IMR-90 (cell line): ENCODE data around the gene OTUD4. TPM values are rescaled to one million over a fixed set of nuclear protein-coding genes. Genes with fewer than 3 reads are reported as not detected.

Experiments used
- ATAC-seq: fragments of 200-7000 bp; cut with Tn5 transposase; 2 replicates; pipeline ENCODE4 v1.9.1; 2020; ENCODE audit warnings: low read depth, mild to moderate bottlenecking, moderate library complexity
- BruUV-seq: library from RNA; stranded (reverse); fragments of 400-500 nt; replicated peaks from 2 replicates; lab custom pipeline; 2021; lab: Mats Ljungman, UMichigan
- CTCF ChIA-PET: fragments of 300-600 bp; formaldehyde crosslinking; extraction: SDS; loops from one replicate; lab custom pipeline; 2021; ENCODE audit warnings: antibody characterized with exemption; lab: Yijun Ruan, JAX
- POLR2A ChIA-PET: fragments of 300-600 bp; sonication (Branson Sonifier 250); formaldehyde crosslinking; loops from one replicate; lab custom pipeline; 2022; ENCODE audit warnings: antibody characterized with exemption; ENCODE audit not compliant: unreplicated experiment; lab: Charles Lee
- DNase-seq: peaks from one replicate; pipeline ENCODE4 v3.0.0; 2013
- H2AFZ ChIP-seq: replicated peaks from 2 replicates; pipeline ENCODE3; 2013; ENCODE audit warnings: low read length, mild to moderate bottlenecking; ENCODE audit not compliant: poor library complexity
- H2AK5ac ChIP-seq: 2 replicates; pipeline ENCODE4 v1.6.1; 2013; ENCODE audit warnings: low read depth, low read length, inconsistent platforms
- H2AK9ac ChIP-seq: replicated peaks from 2 replicates; pipeline ENCODE3; 2013; ENCODE audit warnings: mild to moderate bottlenecking, low read depth, low read length, moderate library complexity; ENCODE audit not compliant: poor library complexity
- H2BK120ac ChIP-seq: 2 replicates; pipeline ENCODE4 v1.6.1; 2013; ENCODE audit warnings: low read depth, low read length, inconsistent platforms
- H2BK15ac ChIP-seq: 3 replicates; pipeline ENCODE4 v1.6.1; 2013; ENCODE audit warnings: low read depth, low read length, inconsistent platforms
- H2BK20ac ChIP-seq: 2 replicates; pipeline ENCODE4 v1.6.1; 2013; ENCODE audit warnings: low read depth, mild to moderate bottlenecking, inconsistent platforms, low read length, moderate library complexity
- H2BK5ac ChIP-seq: 2 replicates; pipeline ENCODE4 v1.6.1; 2013; ENCODE audit warnings: mild to moderate bottlenecking, low read depth, low read length, inconsistent platforms; ENCODE audit not compliant: poor library complexity, severe bottlenecking
- H3K14ac ChIP-seq: replicated peaks from 2 replicates; pipeline ENCODE4 v1.6.1; 2013; ENCODE audit warnings: low read depth, low read length, inconsistent platforms
- H3K18ac ChIP-seq: 2 replicates; pipeline ENCODE4 v1.6.1; 2013; ENCODE audit warnings: low read depth, low read length, control low read depth
- H3K23ac ChIP-seq: 2 replicates; pipeline ENCODE4 v1.6.1; 2013; ENCODE audit warnings: low read depth, low read length, inconsistent platforms
- H3K27ac ChIP-seq: 2 replicates; pipeline ENCODE4 v1.5.1; 2013; ENCODE audit warnings: mild to moderate bottlenecking, control low read depth, low read length; ENCODE audit not compliant: insufficient read depth
- H3K27me3 ChIP-seq: 2 replicates; pipeline ENCODE4 v1.6.1; 2013; ENCODE audit warnings: low read length; ENCODE audit not compliant: control insufficient read depth, insufficient read depth
- H3K36me3 ChIP-seq: 2 replicates; pipeline ENCODE4 v1.6.1; 2013; ENCODE audit warnings: low read length, mixed read lengths; ENCODE audit not compliant: control insufficient read depth, insufficient read depth
- H3K4ac ChIP-seq: 2 replicates; pipeline ENCODE4 v1.6.1; 2013; ENCODE audit warnings: low read depth, low read length, inconsistent platforms
- H3K4me1 ChIP-seq: 2 replicates; pipeline ENCODE4 v1.6.1; 2013; ENCODE audit warnings: low read length, mixed read lengths; ENCODE audit not compliant: control insufficient read depth, insufficient read depth
- H3K4me2 ChIP-seq: 2 replicates; pipeline ENCODE4 v1.6.1; 2013; ENCODE audit warnings: low read depth, mild to moderate bottlenecking, control low read depth, low read length, moderate library complexity
- H3K4me3 ChIP-seq: 2 replicates; pipeline ENCODE4 v1.5.1; 2013; ENCODE audit warnings: low read depth, mild to moderate bottlenecking, control low read depth, low read length, moderate library complexity; ENCODE audit not compliant: insufficient read depth
- H3K56ac ChIP-seq: 2 replicates; pipeline ENCODE4 v1.6.1; 2013; ENCODE audit warnings: low read length, inconsistent platforms; ENCODE audit not compliant: insufficient read depth; ENCODE audit errors: extremely low read depth
- H3K79me1 ChIP-seq, 2 experiments: 2 replicates each; pipeline ENCODE4 v1.6.1; 2013; ENCODE audit warnings: low read length in 2 of 2, inconsistent platforms in 1 of 2, low read depth in 1 of 2
- H3K9ac ChIP-seq: 2 replicates; pipeline ENCODE4 v1.6.1; 2013; ENCODE audit warnings: low read depth, low read length, control low read depth
- H3K9me1 ChIP-seq: 2 replicates; pipeline ENCODE4 v1.6.1; 2013; ENCODE audit warnings: low read length, inconsistent platforms; ENCODE audit not compliant: insufficient read depth
- H3K9me3 ChIP-seq: 2 replicates; pipeline ENCODE4 v1.6.1; 2013; ENCODE audit warnings: low read length; ENCODE audit not compliant: control insufficient read depth, insufficient read depth
- H4K20me1 ChIP-seq: 2 replicates; pipeline ENCODE4 v1.6.1; 2013; ENCODE audit warnings: low read length, inconsistent platforms; ENCODE audit not compliant: insufficient read depth
- H4K5ac ChIP-seq: 2 replicates; pipeline ENCODE4 v1.6.1; 2013; ENCODE audit warnings: mild to moderate bottlenecking, low read depth, low read length, control low read depth
- H4K8ac ChIP-seq, 2 experiments: 2 replicates each; pipeline ENCODE4 v1.6.1; 2013; ENCODE audit warnings: low read depth in 2 of 2, low read length in 2 of 2, control low read depth in 1 of 2, inconsistent platforms in 1 of 2
- H4K91ac ChIP-seq: 2 replicates; pipeline ENCODE4 v1.6.1; 2013; ENCODE audit warnings: low read depth, low read length, inconsistent platforms; ENCODE audit not compliant: insufficient read depth
- CEBPB ChIP-seq: IDR thresholded peaks from 2 replicates; pipeline ENCODE4 v1.6.1; 2012; ENCODE audit warnings: low read depth, low read length, improper control_type of control experiment
- CHD1 ChIP-seq: IDR thresholded peaks from 2 replicates; pipeline ENCODE4 v1.6.1; 2012; ENCODE audit warnings: low read depth, low read length, improper control_type of control experiment
- MAFK ChIP-seq: IDR thresholded peaks from 2 replicates; pipeline ENCODE4 v1.6.1; 2012; ENCODE audit warnings: low read depth, low read length, improper control_type of control experiment
- MAZ ChIP-seq: IDR thresholded peaks from 2 replicates; pipeline ENCODE4 v1.6.1; 2012; ENCODE audit warnings: low read depth, mild to moderate bottlenecking, low read length, improper control_type of control experiment, moderate library complexity, borderline replicate concordance
- MXI1 ChIP-seq: IDR thresholded peaks from 2 replicates; pipeline ENCODE4 v1.6.1; 2012; ENCODE audit warnings: low read depth, mild to moderate bottlenecking, low read length, moderate library complexity, borderline replicate concordance
- NFE2L2 ChIP-seq: fragments of 150-350 bp; IDR thresholded peaks from 2 replicates; pipeline ENCODE4 v1.6.1; 2016; ENCODE audit warnings: low read depth, mild to moderate bottlenecking, low read length
- POLR2A ChIP-seq: IDR thresholded peaks from 2 replicates; pipeline ENCODE4 v1.6.1; 2012; ENCODE audit warnings: mild to moderate bottlenecking, low read depth, low read length
- RFX5 ChIP-seq: IDR thresholded peaks from 2 replicates; pipeline ENCODE4 v1.8.0; 2012; ENCODE audit warnings: low read depth, mild to moderate bottlenecking, low read length, moderate library complexity
- SMC3 ChIP-seq: fragments of 150-350 bp; IDR thresholded peaks from 2 replicates; pipeline ENCODE4 v1.6.1; 2016; ENCODE audit warnings: low read depth, mild to moderate bottlenecking, antibody characterized with exemption, low read length, moderate library complexity
- WGBS, 2 experiments: methylation state at CpG; one replicate each; pipeline versions ENCODE4 v1.1.5 to v1.1.7; 2013; ENCODE audit warnings: missing lambda C conversion rate in 2 of 2; ENCODE audit not compliant: insufficient read length in 1 of 2; ENCODE audit errors: extremely low coverage in 2 of 2; 5-methylcytosine and 5-hydroxymethylcytosine counted together
- dilution Hi-C: fragments of 300-500 bp; cut with HindIII; formaldehyde crosslinking; loops from one replicate; pipeline ENCODE4 v1.14.3; 2018; ENCODE audit warnings: low sequenced_read_pairs; ENCODE audit not compliant: unreplicated experiment
- in situ Hi-C: fragments of 300-500 bp; cut with MboI; formaldehyde crosslinking; loops from 3 replicates; pipeline ENCODE4 v1.14.3; 2019; ENCODE audit warnings: low sequenced_read_pairs, inconsistent platforms, mixed read lengths
- intact Hi-C: fragments of 100-400 bp; cut with micrococcal nuclease; formaldehyde crosslinking; loops from 2 replicates; pipeline ENCODE4 v1.10.0; 2022
- polyA plus RNA-seq, 3 experiments: library from polyadenylated mRNA; depleted of rRNA; stranded (reverse); fragments of >200 nt; gene quantifications; 2 replicates each; pipeline ENCODE4 v1.2.3, GENCODE V29; 2012; ENCODE audit warnings: low replicate concordance in 1 of 3
- total RNA-seq: library from RNA; depleted of rRNA; stranded (reverse); fragments of >200 nt; gene quantifications from 2 replicates; pipeline ENCODE4 v1.2.3, GENCODE V29; 2012
- TF ChIP-seq, protein P1 (sequence below): fragments of 150-350 bp; IDR thresholded peaks from 2 replicates; pipeline ENCODE4 v1.6.1; 2016; ENCODE audit warnings: low read depth, mild to moderate bottlenecking, low read length, moderate library complexity, borderline replicate concordance
- TF ChIP-seq, protein P2 (sequence below): conservative IDR thresholded peaks from 2 replicates; pipeline ENCODE4 v1.5.1; 2012; ENCODE audit warnings: mild to moderate bottlenecking, low read depth, low read length, improper control_type of control experiment

The OTUD4 gene
- total and polyA plus RNA-seq, 2 of the 4 experiments (the other 2 are of a cell fraction) = 11.0 to 12.4 TPM

DNA sequence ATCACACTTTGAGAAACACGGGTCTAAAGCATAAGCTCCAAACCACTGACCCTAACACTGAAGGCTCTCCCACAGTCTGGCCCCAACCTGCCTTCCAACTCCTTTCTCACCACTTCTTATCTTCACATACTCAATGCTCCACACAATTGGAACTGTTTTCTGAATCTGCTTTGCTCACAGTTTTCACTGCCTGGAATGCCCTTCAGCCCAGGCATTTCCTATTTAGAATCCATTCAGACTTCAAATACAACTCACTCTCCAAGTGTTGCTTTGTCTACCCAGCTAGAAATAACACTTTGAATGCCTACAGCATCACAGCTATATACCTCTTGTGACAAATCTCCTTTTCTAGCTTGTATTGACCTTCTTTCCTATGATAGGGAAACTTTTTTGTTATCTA lies 10.2 kb downstream of the OTUD4 start:
- no TSS peak for BruUV-seq
- H3K9me1 ChIP-seq = peaks cover 8% of the 10 kb centered on the region; the same call in 1 of the 2 replicates
- H3K4me1 ChIP-seq = peaks cover 6% of the 10 kb centered on the region
- H3K4me3 ChIP-seq = no peak overlapping the region
- intact Hi-C loops (loop anchor here (1.0 to 10.0 kb wide), 2 partner anchors 8 to 635 kb away; no protein-coding TSS in a partner anchor), in situ Hi-C loops (no loop called here), dilution Hi-C loops (no loop called here)
- TF ChIP-seq SMC3 (no peak), NFE2L2 (no peak), MAZ (no peak), CHD1 (no peak), MAFK (no peak), RFX5 (no peak), CEBPB (no peak), MXI1 (no peak), POLR2A (no peak)
- TF ChIP-seq, protein P1, sequence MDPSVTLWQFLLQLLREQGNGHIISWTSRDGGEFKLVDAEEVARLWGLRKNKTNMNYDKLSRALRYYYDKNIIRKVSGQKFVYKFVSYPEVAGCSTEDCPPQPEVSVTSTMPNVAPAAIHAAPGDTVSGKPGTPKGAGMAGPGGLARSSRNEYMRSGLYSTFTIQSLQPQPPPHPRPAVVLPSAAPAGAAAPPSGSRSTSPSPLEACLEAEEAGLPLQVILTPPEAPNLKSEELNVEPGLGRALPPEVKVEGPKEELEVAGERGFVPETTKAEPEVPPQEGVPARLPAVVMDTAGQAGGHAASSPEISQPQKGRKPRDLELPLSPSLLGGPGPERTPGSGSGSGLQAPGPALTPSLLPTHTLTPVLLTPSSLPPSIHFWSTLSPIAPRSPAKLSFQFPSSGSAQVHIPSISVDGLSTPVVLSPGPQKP = no peak
- TF ChIP-seq, protein P2, sequence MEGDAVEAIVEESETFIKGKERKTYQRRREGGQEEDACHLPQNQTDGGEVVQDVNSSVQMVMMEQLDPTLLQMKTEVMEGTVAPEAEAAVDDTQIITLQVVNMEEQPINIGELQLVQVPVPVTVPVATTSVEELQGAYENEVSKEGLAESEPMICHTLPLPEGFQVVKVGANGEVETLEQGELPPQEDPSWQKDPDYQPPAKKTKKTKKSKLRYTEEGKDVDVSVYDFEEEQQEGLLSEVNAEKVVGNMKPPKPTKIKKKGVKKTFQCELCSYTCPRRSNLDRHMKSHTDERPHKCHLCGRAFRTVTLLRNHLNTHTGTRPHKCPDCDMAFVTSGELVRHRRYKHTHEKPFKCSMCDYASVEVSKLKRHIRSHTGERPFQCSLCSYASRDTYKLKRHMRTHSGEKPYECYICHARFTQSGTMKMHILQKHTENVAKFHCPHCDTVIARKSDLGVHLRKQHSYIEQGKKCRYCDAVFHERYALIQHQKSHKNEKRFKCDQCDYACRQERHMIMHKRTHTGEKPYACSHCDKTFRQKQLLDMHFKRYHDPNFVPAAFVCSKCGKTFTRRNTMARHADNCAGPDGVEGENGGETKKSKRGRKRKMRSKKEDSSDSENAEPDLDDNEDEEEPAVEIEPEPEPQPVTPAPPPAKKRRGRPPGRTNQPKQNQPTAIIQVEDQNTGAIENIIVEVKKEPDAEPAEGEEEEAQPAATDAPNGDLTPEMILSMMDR = no peak
- no peak overlapping the region for H4K91ac ChIP-seq
- no peak overlapping the region for H3K27ac ChIP-seq
- no peak overlapping the region for H3K56ac ChIP-seq
- H2BK15ac ChIP-seq = no peak overlapping the region
- H2BK5ac ChIP-seq = peak overlapping the region; percentile 21
- no peak overlapping the region for H3K18ac ChIP-seq
- 88% methylated on average over 1 of the region's 1 CpG; no CpG with 5 or more reads in 1 of the 2 experiments for WGBS, 2 experiments
- no peaks in the 10 kb centered on the region for H3K9me3 ChIP-seq
- H3K27me3 ChIP-seq = no peaks in the 10 kb centered on the region
- no peak overlapping the region for H4K5ac ChIP-seq
- no peak overlapping the region for H3K14ac ChIP-seq
- H3K4me2 ChIP-seq = 0 out of 2 replicates have a peak overlapping the region, but pooled peaks have one; percentile 28
- peaks cover 17 to 34% of the 10 kb centered on the region in 2 experiments for H3K79me1 ChIP-seq
- peaks cover 12% of the 10 kb centered on the region for H3K36me3 ChIP-seq
- ATAC-seq = peak; percentile 70
- H3K4ac ChIP-seq = no peak overlapping the region
- no peak overlapping the region for H2AFZ ChIP-seq
- no peaks in the 10 kb centered on the region; the same call in none of the 2 replicates for H4K20me1 ChIP-seq
- H3K23ac ChIP-seq = peak overlapping the region; percentile 18; the same call in 1 of the 2 replicates
- H2BK20ac ChIP-seq = no peak overlapping the region
- H2AK5ac ChIP-seq = no peak overlapping the region
- no peak overlapping the region for H4K8ac ChIP-seq
- H2BK120ac ChIP-seq = no peak overlapping the region
- CTCF ChIA-PET = interaction anchor here (0.7 kb wide), 1 partner anchor 439 kb away, joined by 3 read pairs; no protein-coding TSS in a partner anchor
- no peak overlapping the region for H3K9ac ChIP-seq
- peak; percentile 11 for DNase-seq
- H2AK9ac ChIP-seq = no peak overlapping the region
- POLR2A ChIA-PET = no interaction called here
